GM21717 (cell line): ENCODE results near the gene SNX6.
"Not testable (repeated sequence)": the region's sequence is repeated elsewhere in the genome, so short reads cannot be mapped to it uniquely, and the experiment has no call there.

Experiments
- ATAC-seq: cut with Tn5 transposase; IDR thresholded peaks from one replicate; pipeline ENCODE4 v1.9.1; 2021; ENCODE audit warnings: mild to moderate bottlenecking, moderate library complexity; ENCODE audit not compliant: unreplicated experiment

Gene SNX6

GRCh38 chr14:34640826-34641225 is 10.9 kb upstream of the SNX6 start:
- no peak for ATAC-seq

DNA sequence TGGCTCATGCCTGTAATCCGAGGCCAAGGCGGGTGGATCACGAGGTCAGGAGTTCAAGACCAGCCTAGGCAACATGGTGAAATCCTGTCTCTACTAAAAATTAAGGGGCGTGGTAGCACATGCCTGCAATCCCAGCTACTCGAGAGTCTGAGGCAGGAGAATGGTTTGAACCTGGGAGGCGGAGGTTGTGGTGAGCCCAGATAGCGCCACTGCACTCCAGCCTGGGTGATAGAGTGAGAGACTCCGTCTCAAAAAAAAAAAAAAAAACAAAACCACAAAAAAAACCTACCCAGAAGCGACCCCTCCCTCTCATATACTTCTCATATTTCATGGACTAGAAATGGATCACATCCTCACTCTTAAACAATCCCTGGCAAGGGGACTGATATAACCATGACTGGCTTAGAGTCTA is 4.4 kb upstream of the SNX6 start:
- ATAC-seq = not testable (repeated sequence)

- no peak for ATAC-seq
Observed at GRCh38 chr14:34633742-34634141, 3.8 kb upstream of the SNX6 start.

DNA sequence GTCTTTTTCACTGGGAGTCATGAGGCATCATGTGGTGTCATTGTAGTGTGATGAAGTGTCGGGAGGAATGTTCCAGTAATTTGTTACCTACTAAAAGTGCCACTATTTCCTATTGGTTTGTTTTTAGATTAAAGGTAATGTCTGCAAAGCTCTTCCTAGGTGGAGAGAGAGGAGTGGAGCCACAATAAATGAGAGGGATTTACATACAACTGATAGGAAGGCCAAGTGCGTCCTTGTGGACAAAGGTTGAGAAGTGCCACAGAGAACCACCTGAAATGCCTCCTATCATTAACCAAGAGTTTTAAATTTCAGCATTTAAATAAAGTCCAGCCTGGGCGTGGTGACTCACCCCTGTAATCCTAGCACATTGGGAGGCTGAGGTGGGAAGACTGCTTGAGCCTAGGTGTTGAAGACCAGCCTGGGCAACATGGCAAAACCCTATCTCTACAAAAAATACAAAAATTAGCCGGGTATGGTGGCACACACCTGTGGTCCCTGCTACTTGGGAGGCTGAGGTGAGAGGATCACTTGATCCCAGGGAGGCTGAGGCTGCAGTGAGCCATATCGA is 2.5 kb upstream of the SNX6 start:
- no peak for ATAC-seq

DNA sequence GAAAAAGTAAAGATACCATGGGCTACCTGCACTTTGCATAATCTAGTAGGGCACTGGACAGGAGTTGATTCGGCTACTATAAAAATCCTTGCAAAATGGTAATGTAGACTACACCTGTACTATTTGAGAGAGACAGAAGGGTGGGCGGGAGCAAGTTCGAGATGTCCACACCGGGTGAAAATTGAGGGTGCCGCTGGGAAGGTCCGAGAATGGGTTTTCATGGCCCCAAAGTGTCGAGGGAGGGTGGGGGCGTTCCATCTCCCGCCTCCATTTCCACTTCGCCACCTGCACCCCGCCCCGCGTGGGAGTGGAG is 648 bp downstream of the SNX6 start:
- ATAC-seq = peak; percentile 18

- ATAC-seq = no peak
Observed at GRCh38 chr14:34628681-34629135, 1.2 kb downstream of the SNX6 start.

GRCh38 chr14:34623506-34623905 is 6.4 kb downstream of the SNX6 start:
- ATAC-seq = no peak

DNA sequence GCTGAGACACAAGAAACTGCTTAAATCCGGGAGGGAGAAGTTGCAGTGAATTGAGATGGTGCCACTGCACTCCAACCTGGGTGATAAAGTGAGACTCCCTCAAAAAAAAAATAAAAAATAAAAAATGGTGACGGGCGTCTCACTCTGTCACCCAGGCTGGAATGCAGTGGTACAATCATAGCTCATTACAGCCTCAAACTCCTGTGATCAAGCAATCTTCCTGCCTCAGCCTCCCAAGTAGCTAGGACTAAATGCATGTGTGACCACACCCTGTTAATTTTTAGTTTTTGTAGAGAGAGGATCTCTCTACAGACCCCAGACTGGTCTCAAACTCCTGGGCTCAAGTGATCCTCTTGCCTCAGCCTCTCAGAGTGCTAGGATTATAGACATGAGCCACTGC is 9.1 kb downstream of the SNX6 start:
- no peak for ATAC-seq

- ATAC-seq = no peak
Observed at GRCh38 chr14:34620115-34620514, 9.8 kb downstream of the SNX6 start.

DNA sequence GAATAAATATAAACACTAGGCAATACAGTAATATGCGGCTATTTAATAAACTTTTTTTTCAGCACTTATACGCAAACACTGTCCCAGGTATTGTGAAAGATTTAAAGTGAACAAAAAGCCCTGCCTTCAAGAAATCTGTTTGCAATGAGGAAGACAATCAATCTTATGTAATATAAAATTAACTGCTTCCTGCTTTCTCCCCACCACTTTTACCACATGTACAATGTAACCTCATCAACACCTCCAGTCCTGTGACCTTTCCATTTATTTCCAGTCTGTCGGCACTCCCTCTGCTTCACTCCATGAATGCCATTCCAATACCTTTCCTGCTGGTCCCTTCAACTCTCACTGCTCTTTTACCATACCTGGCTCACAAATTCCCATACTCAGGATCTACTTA is 10.5 kb downstream of the SNX6 start:
- no peak for ATAC-seq

GRCh38 chr14:34616360-34616759 is 13.6 kb downstream of the SNX6 start:
- ATAC-seq = no peak

- no peak for ATAC-seq
Observed at GRCh38 chr14:34615507-34615906, 14.4 kb downstream of the SNX6 start.

DNA sequence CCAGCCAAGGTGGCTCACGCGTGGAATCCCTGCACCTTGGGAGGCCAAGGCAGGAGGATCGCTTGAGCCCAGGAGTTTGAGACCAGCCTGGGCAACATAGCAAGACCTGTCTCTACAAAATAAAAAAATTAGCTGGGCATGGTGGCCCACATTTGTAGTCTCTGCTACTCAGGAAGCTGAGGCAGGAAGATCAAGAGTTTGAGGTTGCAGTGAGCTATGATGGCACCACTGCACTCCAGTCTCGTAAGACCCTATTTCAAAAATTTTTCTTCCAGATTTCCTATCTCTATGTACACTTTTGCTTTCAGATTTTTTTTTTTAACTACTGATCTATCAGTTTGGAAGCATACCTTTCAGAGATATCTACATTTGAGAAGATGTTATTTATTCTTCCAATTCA is 15.3 kb downstream of the SNX6 start:
- no peak for ATAC-seq

DNA sequence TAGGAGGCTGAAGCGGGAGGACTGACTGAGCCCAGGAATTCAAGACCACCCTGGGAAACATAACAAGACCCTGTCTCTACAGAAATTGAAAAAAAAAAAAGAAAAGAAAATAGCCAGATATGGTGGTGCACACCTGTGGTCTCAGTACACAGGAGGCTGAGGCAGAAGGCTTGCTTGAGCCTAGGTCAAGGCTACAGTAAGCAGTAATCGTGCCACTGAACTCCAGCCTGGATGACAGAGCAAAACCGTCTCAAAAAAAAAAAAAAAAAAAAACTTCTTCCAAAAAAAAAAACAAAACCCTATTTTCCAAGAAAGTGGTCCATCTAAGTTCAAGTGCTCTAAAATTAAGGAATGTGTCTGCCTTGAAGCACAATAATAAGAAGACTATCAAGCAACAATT is 19.8 kb downstream of the SNX6 start:
- no peak for ATAC-seq

DNA sequence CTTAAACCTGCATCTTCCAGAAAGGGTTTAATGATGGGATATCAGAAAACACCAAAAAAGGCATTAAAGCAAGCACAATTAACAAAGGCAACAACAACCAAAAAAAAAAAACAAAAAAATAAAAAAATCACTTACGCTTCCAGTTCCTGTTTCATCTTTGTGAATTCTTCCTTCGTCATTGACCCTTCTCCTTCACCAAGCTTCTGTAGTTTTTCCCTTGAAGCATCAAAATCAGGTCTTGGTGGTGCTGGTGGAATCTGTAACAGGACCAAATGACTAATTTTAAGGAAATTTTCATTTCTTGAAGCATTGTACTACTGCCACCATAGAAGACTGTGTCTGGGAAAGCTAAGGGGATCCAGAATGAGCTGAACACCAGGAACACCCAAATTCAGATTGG is 24.5 kb downstream of the SNX6 start:
- no peak for ATAC-seq

GRCh38 chr14:34604995-34605394 is 25.0 kb downstream of the SNX6 start:
- ATAC-seq = no peak

GRCh38 chr14:34596891-34597290 is 33.1 kb downstream of the SNX6 start:
- ATAC-seq = no peak

GRCh38 chr14:34593740-34594375 is 36.1 kb downstream of the SNX6 start:
- ATAC-seq = no peak

GRCh38 chr14:34592623-34593022 is 37.3 kb downstream of the SNX6 start:
- ATAC-seq = no peak

- no peak for ATAC-seq
Observed at GRCh38 chr14:34583525-34583924, 46.4 kb downstream of the SNX6 start.

DNA sequence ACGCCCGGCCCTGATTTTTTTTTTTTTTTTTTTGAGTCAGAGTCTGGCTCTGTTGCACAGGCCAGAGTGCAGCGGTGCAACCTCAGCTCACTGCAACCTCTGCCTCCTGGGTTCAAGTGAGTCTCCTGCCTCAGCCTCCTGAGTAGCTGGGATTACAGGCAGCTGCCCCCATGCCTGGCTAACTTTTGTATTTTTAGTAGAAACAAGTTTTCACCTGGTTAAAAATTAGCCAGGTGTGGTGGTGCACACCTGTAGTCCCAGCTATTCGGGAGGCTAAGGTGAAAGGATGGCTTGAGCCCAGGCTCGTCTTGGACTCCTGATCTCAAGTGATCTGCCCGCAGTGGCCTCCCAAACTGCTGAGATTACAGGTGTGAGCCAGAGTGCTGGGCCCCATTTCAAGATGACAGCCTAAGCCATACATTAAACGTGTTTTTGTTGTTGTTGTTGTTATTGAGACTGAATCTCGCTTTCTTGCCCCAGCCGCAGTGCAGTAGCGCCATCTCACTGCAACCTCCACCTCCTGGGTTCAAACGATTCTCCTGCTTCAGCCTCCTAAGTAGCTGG is 47.7 kb downstream of the SNX6 start:
- ATAC-seq = no peak

DNA sequence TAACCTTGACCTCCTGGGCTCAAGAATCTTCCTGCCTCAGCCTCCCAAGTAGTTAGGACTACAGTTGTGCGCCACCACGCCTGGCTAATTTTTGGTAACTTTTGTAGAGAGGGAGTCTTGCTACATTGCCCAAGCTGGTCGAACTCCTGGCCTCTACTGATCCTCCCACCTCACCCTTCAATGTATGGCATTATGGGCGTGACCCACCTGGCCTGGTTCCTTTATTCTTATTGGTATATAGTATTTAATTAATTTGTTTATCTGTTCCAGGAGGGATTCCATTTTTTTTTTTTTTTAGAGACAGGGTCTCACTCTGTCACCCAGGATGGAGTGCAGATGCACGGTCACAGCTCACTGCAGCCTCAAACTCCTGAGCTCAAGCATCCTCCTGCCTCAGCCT is 49.6 kb downstream of the SNX6 start:
- no peak for ATAC-seq

DNA sequence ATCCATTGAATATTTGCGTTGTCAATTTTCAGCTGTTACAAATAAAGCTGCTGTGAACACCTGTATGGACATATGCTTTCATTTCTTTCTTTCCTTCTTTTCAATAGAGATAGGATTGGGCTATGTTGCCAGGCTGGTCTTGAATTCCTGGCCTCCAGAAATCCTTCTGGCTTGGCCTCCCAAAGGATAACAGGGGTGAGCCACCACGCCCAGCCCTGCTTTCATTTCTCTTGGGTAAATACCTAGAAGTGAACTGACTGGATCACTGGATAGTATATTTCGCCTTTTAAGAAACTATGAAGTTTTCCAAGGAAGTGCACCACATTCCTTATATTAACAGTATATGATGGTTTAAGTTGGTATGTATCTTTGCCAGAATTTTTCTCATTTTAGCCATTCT is 58.2 kb downstream of the SNX6 start:
- no peak for ATAC-seq
